NCI-H2196 (cell line): ENCODE measurements around the gene ULK4.

Source experiments
- DNase-seq: peaks from one replicate; lab custom pipeline; 2025; ENCODE audit not compliant: unreplicated experiment; lab: John Stamatoyannopoulos, UW

ULK4 gene

DNA sequence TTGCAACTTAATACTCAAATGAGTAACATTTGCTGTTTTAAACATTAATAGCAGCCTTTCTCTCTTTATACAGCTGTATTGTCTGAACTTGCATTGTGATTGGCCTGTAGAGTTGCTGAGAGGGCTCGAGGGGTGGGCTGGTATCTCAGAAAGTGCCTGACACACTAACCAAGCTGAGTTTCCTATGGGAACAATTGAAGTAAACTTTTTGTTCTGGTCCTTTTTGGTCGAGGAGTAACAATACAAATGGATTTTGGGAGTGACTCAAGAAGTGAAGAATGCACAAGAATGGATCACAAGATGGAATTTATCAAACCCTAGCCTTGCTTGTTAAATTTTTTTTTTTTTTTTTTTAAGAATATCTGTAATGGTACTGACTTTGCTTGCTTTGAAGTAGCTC is 722.3 kb downstream of the ULK4 start:
- no peak for DNase-seq

GRCh38 chr3:41237907-41238306 is 724.0 kb downstream of the ULK4 start:
- DNase-seq = no peak

DNA sequence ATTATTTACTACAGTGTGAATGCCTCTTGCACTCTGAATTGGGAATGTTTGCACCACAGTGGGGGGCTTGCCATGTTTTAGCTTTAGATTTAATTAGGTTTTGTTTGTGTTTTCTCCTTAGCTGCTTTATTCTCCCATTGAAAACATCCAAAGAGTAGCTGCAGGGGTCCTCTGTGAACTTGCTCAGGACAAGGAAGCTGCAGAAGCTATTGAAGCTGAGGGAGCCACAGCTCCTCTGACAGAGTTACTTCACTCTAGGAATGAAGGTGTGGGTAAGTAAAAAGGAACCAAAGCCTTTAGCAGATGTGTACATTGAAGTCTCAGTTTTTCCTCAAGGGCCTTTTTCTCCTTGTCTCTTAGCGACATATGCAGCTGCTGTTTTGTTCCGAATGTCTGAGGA is 725.7 kb downstream of the ULK4 start:
- DNase-seq = no peak

- DNase-seq = no peak
These were observed 726.8 kb downstream of the ULK4 start for GRCh38 chr3:41234823-41235721.

- DNase-seq = no peak
These were observed 737.6 kb downstream of the ULK4 start for GRCh38 chr3:41224120-41224806.

DNA sequence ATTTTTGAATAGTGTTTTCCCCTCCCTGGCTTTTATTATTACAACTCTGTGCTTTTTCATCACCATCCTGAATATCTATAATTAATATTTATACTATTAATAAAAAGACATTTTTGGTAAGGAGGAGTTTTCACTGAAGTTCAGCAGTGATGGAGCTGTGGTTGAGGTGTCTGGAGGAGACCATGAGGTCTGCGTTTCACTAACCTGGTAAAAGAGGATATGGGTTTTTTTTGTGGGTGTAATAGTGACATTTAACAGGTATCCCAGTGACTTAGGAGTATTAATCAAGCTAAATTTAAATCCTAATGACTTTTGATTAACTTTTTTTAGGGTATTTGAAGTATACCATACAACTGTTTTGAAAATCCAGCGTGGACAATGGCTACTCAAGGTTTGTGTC is 738.2 kb downstream of the ULK4 start:
- DNase-seq = no peak

DNA sequence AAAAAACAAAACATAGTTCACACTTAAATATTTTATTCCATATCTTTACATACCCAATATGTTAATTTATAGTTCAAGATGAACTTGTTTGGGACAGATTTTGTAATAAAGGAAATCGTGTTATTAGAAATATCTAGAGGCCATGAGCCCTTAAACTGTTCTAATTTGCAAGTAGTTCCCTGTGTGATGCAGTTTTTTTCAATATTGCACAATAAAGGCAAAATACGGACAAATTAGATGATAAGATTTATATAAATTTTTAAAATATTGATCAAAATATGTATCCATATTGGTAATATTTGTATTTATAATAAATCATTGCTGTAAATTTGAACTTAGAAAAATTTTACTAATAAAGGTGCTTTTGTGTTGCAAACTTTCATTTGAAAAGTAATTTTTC is 738.8 kb downstream of the ULK4 start:
- DNase-seq = no peak

GRCh38 chr3:41222501-41222900 is 739.4 kb downstream of the ULK4 start:
- DNase-seq = no peak

GRCh38 chr3:41222012-41222411 is 739.9 kb downstream of the ULK4 start:
- no peak for DNase-seq

DNA sequence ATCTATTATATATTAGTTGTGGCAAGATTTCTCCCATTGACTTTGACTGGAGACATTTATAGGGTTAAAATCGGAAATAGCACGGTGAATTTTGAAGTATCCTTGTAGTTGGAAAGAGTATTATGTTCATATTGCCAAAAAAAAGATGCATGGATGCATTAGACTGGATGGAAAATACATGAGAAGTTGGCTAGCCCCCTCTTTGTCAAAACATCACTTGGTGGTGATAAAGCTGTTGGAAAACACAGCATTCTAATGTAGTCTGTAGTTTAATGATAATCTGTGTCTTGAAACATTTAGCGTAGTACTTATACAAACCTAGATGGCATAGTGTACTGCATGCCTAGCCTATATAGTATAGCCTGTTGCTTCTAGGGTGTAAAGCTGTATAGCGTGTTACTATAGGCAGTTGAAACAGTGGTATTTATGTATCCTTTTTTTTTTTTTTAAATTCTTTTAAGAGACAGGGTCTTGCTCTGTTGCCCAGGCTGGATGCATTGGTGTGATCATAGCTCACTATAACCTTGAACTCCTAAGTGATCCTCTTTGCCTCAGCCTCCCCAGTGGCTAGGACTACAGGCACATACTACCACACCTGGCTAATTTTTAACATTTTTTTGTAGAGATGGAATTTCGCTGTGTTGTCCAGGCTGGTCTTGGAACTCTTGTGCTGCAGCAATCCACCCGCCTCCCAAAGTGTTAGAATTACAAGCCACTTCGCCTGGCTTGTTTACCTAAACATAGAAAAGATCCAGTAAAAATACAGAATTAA is 740.8 kb downstream of the ULK4 start:
- no peak for DNase-seq

DNA sequence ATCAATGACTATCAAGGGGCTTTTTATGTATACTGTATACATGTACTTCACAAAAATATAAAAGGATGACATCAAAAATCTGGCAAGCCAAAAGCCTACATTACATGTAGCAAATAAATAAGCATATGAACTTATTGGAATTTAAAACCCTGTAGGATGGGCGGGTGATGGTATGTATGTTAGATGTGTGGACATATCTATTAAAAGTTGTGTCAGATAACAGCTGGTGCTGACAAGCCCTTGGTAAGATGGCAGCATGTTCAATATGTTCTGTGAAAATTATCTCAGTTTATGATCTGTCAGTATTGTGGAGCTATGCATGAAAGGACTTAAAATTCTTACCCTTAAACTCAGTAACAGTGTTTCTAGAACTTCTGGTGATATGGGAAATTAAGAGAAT is 742.5 kb downstream of the ULK4 start:
- no peak for DNase-seq

DNA sequence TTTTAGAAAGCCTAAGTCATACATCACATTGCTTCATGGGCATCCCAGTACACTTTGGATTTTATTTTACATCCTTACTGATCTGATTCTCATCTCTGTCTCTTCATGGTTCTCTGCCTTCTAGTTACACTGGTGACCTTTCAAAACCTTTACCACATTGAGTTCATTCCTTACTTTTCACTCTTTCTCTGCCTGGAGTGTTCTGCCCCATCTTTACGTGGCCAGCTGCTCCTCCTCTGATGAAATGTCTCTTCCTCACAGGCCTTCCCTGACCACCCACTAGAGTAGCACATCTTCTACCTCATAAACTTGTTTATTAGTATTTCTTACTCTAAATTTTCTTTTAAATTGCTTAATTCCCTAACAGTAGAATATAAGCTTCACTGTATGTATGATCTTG is 744.9 kb downstream of the ULK4 start:
- no peak for DNase-seq

DNA sequence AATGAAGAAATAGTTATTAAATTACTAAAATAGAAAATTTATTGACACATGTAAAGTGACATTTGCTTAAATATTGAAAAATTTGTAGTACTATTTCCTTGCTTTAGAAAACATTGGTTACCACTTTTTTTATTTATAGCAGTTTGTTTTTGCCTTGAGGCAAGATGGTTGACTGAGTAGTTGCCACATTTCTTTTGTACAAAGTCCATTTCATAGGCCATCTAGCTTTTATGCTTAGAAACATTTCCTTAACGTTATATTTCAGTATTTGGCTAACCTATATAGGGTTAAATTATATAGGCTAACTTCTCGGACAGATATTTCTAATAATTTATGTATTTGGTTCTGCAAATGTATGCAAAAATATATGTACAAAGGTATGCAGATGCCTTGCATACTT is 745.5 kb downstream of the ULK4 start:
- no peak for DNase-seq

DNA sequence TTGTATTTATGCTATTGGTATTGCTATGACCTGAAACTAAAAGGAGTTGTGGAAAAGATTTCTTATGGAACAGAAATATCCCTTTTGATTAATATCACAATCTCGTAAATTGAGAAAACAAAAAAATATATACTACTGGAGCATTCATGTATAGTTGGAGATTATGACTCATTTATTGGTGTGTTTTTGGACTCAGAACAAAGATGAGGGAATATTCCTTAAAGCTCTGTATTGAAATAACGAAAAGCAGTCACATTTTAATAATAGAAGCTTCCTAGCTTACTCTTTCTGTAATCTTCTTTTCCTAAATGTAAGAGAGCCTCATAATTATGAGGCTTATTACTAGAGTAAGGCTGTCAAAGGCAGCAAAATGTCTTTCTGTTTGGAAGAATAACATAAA is 748.3 kb downstream of the ULK4 start:
- DNase-seq = no peak

GRCh38 chr3:41212088-41212487 is 749.8 kb downstream of the ULK4 start:
- DNase-seq = no peak

DNA sequence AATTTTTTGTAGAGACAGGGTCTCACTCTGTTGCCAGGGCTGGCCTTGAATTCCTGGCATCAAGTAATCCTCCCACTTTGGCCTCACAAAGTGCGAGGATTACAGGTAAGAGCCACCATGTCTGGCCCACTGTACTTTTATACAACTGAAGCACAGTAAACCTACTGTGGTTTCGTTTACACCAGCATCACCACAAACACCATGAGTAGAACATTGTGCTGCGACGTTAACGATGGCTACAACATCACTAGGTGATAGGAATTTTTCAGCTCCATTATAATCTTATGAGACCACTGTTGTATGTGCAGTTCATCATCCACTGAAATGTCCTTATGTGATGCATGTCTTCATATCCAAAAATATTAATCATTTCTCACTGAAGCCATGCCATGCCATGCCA is 750.9 kb downstream of the ULK4 start:
- DNase-seq = no peak

GRCh38 chr3:41209646-41210045 is 752.3 kb downstream of the ULK4 start:
- no peak for DNase-seq

GRCh38 chr3:41208507-41209220 is 753.2 kb downstream of the ULK4 start:
- no peak for DNase-seq

- DNase-seq = no peak
These were observed 754.5 kb downstream of the ULK4 start for GRCh38 chr3:41207355-41207754.

DNA sequence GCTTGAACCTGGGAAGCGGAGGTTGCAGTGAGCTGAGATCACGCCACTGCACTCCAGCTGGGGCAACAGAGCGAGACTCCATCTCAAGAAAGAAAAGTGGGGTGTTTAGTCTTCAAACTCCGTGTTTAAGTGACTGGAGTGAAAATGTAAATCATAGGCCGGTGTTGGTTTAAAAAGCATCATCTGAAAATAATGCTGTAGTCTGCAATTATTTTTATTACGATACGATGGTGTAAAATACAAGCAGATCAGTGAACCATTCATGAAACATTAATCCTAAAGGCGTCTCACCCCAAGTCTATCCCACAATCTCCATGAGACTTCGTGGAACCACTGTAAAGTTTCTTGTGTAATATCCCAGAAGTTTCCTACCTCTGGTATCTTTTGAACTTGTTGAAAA is 756.3 kb downstream of the ULK4 start:
- DNase-seq = no peak

DNA sequence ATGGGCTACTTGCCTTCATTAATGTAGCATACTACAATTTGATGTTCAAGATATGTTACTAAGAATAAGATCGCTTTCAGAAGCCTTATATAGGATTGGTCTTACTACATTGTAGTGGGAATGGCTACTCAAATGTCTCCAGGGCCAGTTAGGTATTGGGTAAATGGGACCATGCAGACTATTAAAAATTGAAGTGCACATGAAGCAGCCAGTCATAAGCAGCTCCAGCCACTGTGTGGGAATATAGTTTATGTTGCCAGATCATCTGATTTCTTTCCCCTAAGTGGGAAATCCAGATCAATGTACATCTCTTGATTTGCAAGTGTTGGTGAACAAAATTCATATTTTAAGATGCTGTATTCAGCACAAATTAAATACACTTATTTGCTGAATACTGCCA is 757.5 kb downstream of the ULK4 start:
- DNase-seq = no peak
